HG02610 (cell line): ENCODE results near the gene SNX27.

Source experiments
- ATAC-seq: cut with Tn5 transposase; IDR thresholded peaks from one replicate; pipeline ENCODE4 v1.9.1; 2021; ENCODE audit warnings: mild to moderate bottlenecking, moderate library complexity; ENCODE audit not compliant: unreplicated experiment

SNX27 gene

DNA sequence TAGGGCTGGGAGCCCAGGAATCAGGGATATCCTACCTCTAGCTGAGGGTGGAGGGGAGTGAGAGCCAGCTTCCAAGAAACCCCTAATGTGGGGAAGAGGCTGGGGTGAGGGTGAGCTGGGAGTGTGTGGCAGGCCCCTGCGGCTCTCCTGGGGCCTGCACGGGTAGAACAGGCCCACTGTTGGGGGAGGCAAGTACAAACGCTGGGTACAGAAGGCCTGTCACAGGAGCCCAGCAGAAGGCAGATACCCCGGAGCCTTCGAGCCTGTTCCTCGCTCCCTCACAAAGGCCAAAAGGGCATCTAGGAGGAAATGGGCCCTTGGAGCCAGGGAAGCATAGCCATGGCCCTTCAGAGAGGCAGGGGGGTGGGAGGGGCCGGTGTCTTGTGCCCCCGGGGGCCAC lies 91.1 kb downstream of the SNX27 start:
- no peak for ATAC-seq

GRCh38 chr1:151703813-151704212 lies 92.0 kb downstream of the SNX27 start:
- ATAC-seq = no peak

GRCh38 chr1:151704246-151704645 lies 92.4 kb downstream of the SNX27 start:
- ATAC-seq = no peak

DNA sequence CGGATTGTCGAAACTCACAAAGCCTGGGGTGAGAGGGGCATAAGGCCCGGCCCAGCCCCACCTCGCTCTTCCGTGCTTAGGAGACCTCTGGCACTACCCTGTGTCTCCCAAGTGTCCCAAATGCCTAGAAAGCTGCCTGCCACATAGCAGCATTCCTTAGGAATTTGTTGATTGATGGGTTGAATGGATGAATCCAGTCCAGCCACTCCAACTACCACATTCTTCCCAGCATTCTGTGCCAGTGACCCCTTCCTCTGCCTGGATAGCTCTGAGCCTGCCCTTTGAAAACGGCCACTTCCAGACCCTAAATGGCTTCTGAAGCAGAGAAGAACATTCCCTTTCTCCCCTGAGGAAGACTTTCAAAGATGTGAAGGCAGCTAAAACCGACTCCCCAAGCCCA lies 93.3 kb downstream of the SNX27 start:
- ATAC-seq = no peak

GRCh38 chr1:151705753-151706463 lies 94.1 kb downstream of the SNX27 start:
- ATAC-seq = no peak

- no peak for ATAC-seq
These were observed 94.9 kb downstream of the SNX27 start for GRCh38 chr1:151706464-151707415.

- ATAC-seq = no peak
These were observed 95.8 kb downstream of the SNX27 start for GRCh38 chr1:151707541-151708065.

GRCh38 chr1:151708891-151709290 lies 97.0 kb downstream of the SNX27 start:
- no peak for ATAC-seq

DNA sequence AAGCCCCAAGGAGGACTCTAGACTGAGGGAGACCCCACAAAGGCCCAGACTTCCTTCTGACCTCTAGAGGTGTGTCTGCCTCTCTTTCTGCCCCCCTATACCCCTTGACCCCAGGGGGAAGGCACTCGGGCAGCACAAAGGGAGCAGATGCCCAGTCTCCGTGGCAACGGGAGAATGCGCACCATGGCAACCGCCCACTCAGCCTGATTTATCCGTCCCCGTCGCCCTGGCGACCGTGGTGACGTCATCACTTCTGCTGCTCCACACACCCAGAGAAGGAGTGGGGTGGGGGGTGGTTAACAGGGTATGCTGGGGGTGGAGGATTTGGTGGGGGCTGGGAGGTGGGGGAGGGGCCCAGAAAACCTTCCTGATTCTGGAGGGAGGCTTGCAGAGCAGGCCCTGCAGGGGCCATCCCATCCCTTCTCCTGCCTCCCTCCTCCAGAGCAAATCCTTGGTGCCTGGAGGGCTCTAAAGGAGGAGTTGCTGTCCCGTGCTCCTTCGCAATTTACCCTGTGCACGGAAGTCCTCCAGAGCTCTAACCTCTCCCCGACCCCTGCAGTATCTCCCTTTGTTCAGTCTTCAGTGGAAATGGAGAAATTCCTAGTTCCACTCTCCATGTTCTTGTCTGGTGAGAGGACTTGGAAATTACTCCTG lies 98.5 kb downstream of the SNX27 start:
- ATAC-seq = no peak

- ATAC-seq = no peak
These were observed 99.4 kb downstream of the SNX27 start for GRCh38 chr1:151711044-151711800.

- ATAC-seq = no peak
These were observed 100.1 kb downstream of the SNX27 start for GRCh38 chr1:151711951-151712350.

GRCh38 chr1:151713044-151713443 lies 101.2 kb downstream of the SNX27 start:
- ATAC-seq = no peak

DNA sequence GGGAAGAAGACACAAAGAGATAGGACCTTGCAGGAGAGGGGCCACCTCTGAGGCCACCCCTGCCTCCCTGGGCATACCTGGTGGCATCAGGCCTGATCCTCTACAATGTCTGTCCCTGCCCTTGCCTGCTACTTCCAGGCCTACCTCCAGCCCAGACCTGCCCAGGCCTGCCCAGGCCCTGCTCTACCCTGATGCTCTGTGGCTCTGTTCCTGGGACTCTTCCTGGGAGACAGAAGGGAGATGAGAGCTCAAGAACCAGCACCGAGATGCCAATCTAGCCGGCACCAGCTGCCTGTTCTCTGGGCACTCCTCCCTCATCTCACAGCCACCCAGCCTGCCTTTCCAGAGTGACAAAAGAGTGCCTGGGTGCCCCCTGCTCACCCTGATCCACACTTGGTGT lies 102.0 kb downstream of the SNX27 start:
- ATAC-seq = no peak

- ATAC-seq = no peak
These were observed 103.2 kb downstream of the SNX27 start for GRCh38 chr1:151714820-151715725.

- no peak for ATAC-seq
These were observed 104.0 kb downstream of the SNX27 start for GRCh38 chr1:151715726-151716404.

DNA sequence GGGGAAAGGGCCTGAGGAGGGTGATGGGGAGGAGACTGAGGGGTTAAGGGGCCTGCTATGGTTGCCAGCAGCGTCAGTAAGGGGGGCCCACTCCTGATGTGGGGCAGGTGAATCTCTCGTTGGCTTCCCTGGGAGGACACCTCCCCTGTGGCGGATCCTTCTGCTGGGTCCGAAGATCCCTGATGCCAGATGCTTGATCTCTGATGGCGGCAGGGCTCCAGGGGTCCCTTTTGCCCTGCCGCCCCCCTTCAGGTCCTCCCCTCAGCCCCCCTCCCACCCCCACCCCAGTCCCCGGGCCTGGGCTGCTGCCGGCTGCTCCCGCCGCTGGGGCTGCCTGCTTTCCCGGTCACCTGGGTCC lies 104.5 kb downstream of the SNX27 start:
- no peak for ATAC-seq

- no peak for ATAC-seq
These were observed 105.2 kb downstream of the SNX27 start, which contains the start of gene CELF3 for GRCh38 chr1:151716771-151717631. Gene CELF3, minus strand, starts transcription at chr1:151716803. Its CDS starts 783 bp downstream, at chr1:151716020.

DNA sequence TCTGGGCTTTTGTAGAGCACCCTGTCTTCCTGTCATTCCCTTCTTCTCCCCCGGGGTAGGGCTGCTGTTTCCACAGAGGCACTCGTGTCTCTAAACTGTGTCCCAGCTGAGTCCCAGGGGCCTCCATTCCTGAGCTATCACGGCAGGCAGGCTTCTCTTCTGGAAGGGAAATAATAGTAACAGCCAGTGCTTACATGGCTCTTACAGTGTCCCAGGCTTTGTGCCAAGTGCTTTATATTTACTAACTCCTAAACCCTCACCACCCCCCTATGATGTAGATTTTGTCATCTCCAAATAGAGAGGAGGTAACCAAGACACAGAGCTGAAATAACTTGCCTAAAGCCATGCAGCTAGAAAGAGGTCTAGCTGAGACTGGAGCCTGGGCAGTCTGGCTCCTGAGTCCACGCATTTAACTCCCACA lies 106.2 kb downstream of the SNX27 start:
- ATAC-seq = no peak
